ACC112 (cell line): Measurements from ENCODE around the gene ST13.
"Not testable (repeated sequence)": the region's sequence is repeated elsewhere in the genome, so short reads cannot be mapped to it uniquely, and the experiment has no call there.

Experiments
- H2AFZ ChIP-seq: fragments of 200-600 bp; sonication (generic); one replicate; pipeline ENCODE4 v1.6.0; 2017; ENCODE audit warnings: antibody characterized with exemption, low read length; ENCODE audit not compliant: unreplicated experiment
- H3K27ac ChIP-seq: fragments of 200-600 bp; sonication (generic); 2 replicates; pipeline ENCODE4 v1.5.1; 2014; ENCODE audit warnings: low read depth, mild to moderate bottlenecking, antibody characterized with exemption, low read length, moderate library complexity
- H3K27me3 ChIP-seq: fragments of 200-600 bp; sonication (generic); 2 replicates; pipeline ENCODE4 v1.6.1; 2014; ENCODE audit warnings: mild to moderate bottlenecking, antibody characterized with exemption, low read length, moderate library complexity, mixed read lengths; ENCODE audit not compliant: insufficient read depth
- H3K36me3 ChIP-seq: fragments of 200-600 bp; sonication (generic); 2 replicates; pipeline ENCODE4 v1.6.1; 2016; ENCODE audit warnings: mild to moderate bottlenecking, antibody characterized with exemption, low read length, moderate library complexity, mixed read lengths; ENCODE audit not compliant: insufficient read depth
- H3K4me1 ChIP-seq: fragments of 200-600 bp; sonication (generic); one replicate; pipeline ENCODE4 v1.6.1; 2016; ENCODE audit warnings: low read length, mixed read lengths; ENCODE audit not compliant: insufficient read depth, unreplicated experiment, control insufficient read depth
- H3K4me3 ChIP-seq: fragments of 200-600 bp; sonication (generic); 2 replicates; pipeline ENCODE4 v1.5.1; 2014; ENCODE audit warnings: mild to moderate bottlenecking, low read depth, low read length
- H3K79me2 ChIP-seq: fragments of 200-600 bp; sonication (generic); one replicate; pipeline ENCODE4 v1.6.0; 2016; ENCODE audit warnings: low read length; ENCODE audit not compliant: control insufficient read depth, unreplicated experiment, insufficient read depth

ST13 gene

GRCh38 chr22:40844951-40845350, 11.5 kb downstream of the ST13 start:
- no peak overlapping the region for H3K4me3 ChIP-seq
- no peak overlapping the region for H2AFZ ChIP-seq
- H3K27ac ChIP-seq: no peak overlapping the region
- H3K36me3 ChIP-seq: peaks cover 17% of the 10 kb centered on the region
- peaks cover 7% of the 10 kb centered on the region for H3K4me1 ChIP-seq
- no peaks in the 10 kb centered on the region for H3K27me3 ChIP-seq
- H3K79me2 ChIP-seq: peaks cover 28% of the 10 kb centered on the region

DNA sequence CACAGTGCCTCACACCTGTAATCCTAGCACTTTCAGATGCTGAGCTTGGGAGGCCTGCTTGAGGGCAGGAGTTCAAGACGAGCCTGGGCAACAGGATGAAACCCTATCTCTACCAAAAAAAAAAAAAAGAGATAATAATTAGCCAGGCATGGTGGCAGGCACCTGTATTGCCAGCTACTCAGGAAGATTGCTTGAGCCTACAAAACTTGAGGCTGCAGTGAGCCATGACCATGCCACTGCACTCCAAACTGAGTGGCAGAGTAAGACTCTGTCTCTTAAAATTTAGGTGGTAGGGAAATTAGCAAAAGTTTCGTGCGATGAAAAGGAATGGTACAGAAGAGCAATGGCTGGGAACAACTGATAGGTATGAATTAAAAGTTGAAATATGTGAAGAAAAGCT, 18.0 kb downstream of the ST13 start:
- Histone ChIP-seq H3K36me3 (peaks cover 7% of the 10 kb centered on the region), H3K4me1 (peaks cover 7% of the 10 kb centered on the region), H3K27ac (no peak overlapping the region), H3K79me2 (peaks cover 28% of the 10 kb centered on the region), H2AFZ (no peak overlapping the region), H3K4me3 (no peak overlapping the region), H3K27me3 (no peaks in the 10 kb centered on the region)

GRCh38 chr22:40834619-40835018, 21.8 kb downstream of the ST13 start:
- Histone ChIP-seq H3K79me2 (peaks cover 12% of the 10 kb centered on the region), H3K4me1 (no peaks in the 10 kb centered on the region), H2AFZ (no peak overlapping the region), H3K4me3 (no peak overlapping the region), H3K36me3 (peaks cover 14% of the 10 kb centered on the region), H3K27me3 (no peaks in the 10 kb centered on the region), H3K27ac (no peak overlapping the region)

DNA sequence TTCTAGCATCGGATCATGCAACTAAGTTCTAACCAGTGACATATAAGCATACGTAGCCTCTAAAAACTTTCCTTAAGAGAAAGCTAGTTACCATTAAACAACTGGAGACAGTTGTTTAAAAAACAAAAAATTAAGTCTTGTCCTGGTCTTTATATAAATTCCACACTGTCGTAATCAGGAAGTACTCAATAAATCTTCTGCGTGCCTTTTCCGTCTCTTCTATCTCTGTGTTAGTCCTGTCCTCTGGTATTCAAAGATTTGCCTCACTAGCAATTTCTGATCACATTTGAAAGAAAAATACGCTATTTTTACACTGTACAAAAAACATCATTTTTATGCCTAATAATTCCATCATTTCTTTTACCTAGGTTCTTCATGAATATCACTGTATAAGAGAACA, 27.3 kb downstream of the ST13 start:
- no peak overlapping the region for H3K27ac ChIP-seq
- no peaks in the 10 kb centered on the region for H3K27me3 ChIP-seq
- H3K36me3 ChIP-seq: peaks cover 16% of the 10 kb centered on the region
- H3K4me3 ChIP-seq: no peak overlapping the region
- no peaks in the 10 kb centered on the region for H3K4me1 ChIP-seq
- H3K79me2 ChIP-seq: peaks cover 4% of the 10 kb centered on the region
- H2AFZ ChIP-seq: no peak overlapping the region

DNA sequence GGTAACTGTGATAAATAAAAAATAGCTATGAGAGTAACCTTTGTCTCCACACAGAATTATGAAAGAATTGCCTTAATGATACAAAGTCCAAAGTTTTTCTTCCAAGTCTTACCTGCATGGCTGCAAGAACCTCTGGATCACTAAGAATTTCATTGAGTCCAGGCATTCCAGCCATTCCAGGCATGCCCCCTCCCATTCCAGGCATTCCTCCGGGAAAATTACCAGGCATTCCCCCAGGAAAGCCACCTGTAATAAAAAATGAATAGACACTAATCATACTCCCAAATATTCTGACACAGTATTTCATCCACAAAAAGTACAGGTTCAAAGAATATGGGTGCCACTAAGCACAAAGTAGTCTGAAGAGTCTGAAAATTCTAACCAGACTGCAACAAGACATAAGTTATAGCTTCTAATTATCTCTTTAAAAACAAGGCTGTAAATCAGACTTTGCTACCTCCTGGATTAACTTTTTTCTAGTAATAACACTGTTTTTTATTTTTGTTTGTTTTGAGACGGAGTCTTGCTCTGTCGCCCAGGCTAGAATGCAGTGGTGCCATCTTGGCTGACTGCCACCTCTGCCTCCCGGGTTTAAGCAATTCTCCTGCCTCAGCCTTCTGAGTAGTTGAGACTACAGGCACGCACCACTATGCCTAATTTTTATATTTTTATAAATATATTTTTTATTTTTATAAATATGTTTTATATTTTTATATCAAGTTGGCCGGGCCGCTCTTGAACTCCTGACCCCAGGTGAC, 29.3 kb downstream of the ST13 start:
- Histone ChIP-seq H3K36me3 (peaks cover 16% of the 10 kb centered on the region), H3K27ac (no peak overlapping the region), H2AFZ (no peak overlapping the region), H3K4me1 (no peaks in the 10 kb centered on the region), H3K4me3 (no peak overlapping the region), H3K27me3 (no peaks in the 10 kb centered on the region), H3K79me2 (peaks cover 2% of the 10 kb centered on the region)

DNA sequence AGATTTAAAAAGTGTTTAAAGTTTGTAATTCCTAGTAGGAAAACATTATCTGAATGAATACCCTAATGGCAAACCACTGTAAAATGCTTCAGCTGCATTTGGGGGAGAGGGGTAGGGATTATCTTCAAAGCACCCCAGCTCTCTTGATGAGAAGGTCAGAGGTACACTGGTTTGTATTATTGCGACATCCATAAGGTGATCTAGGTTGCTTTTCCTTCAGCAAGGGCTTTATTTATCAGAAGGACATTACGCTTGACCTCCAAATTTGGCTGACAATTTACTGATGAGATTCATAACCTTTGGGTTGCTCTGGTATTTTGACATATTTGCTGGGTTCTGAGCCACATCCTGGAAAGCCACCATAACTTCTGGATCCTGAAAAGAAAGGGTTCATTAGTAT, 30.1 kb downstream of the ST13 start:
- not testable (repeated sequence) for H3K4me3 ChIP-seq, H3K4me1 ChIP-seq, H3K79me2 ChIP-seq, H3K27ac ChIP-seq, H3K27me3 ChIP-seq, H2AFZ ChIP-seq
- peaks cover 16% of the 10 kb centered on the region for H3K36me3 ChIP-seq

DNA sequence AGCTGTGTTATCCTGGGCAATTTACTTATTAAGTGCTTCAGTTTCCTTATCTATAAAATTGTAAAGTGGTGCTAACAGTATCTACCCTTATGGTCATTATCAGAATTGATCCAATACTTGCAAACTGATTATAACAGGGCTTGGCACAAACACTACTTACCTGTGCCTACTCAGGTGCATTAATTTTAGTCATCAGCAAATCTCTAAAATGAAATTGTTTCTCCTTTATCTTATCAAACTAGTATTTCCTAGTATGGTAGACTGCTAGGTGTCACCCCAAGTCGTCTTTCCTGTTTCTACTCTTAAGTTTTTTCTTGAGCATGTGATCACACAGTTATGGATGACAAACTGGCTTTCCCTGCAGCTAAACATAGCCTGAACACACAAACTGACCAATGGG, 33.0 kb downstream of the ST13 start:
- no peaks in the 10 kb centered on the region; the same call in 1 of the 2 replicates for H3K36me3 ChIP-seq
- H3K27ac ChIP-seq: no peak overlapping the region

GRCh38 chr22:40819599-40820140, 36.8 kb downstream of the ST13 start:
- Histone ChIP-seq H3K27me3 (no peaks in the 10 kb centered on the region), H2AFZ (peak overlapping the region; percentile 94), H3K4me3 (peak overlapping the region; percentile 100), H3K79me2 (peaks cover 34% of the 10 kb centered on the region), H3K27ac (peak overlapping the region; percentile 62), H3K36me3 (no peaks in the 10 kb centered on the region; the same call in 1 of the 2 replicates), H3K4me1 (peaks cover 14% of the 10 kb centered on the region)

More for the DNA sequence above, 33.0 kb downstream of the ST13 start:
- peaks cover 7% of the 10 kb centered on the region for H3K79me2 ChIP-seq
- no peaks in the 10 kb centered on the region for H3K27me3 ChIP-seq
- H2AFZ ChIP-seq: no peak overlapping the region
- peaks cover 5% of the 10 kb centered on the region for H3K4me1 ChIP-seq
- H3K4me3 ChIP-seq: no peak overlapping the region

DNA sequence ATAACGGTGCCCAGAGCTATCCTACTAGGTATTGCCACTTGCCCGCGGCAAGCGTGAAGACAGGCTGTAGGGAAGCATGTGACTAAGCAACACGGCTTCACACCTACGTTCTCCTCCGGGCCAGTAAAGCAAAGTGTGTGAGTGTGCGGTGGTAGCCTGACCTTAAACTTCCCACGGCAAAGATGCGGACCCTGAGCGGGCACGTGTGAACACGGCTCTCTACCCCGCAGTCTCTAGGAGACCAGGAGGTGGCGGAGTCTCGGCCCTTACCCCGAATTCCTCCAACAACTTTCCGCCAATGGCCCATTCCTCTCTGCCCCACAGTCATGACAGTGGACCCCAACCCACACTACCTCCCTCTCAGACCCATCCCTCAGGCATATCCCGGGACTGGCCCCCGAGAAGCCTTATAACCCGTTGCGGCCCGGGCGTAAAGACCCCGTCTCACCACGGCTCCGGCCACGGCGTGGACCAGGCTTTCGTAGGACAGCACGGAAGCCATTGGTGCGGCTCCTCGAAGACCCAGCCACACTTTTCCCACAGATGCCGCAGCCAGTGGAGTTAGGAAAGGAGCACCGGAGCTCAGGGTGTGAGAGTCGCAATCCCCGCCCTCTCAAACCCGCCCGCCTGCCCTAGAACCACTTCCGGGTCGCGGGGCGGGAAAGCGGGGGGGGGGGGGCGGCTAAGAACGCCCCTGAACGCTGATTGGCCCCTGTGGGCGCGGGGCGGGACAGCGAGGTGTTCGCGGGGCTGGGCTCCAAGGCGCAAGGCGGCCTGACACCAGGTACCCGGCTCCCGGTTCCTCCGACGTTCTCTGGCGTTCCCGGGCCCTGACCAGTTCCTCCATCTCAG, 37.5 kb downstream of the ST13 start, which contains the start of gene SLC25A17:
SLC25A17 (minus strand) TSS at position 600 of the 852 bp plus-strand sequence; CDS start at position 502, 98 bp downstream.
- no peaks in the 10 kb centered on the region for H3K27me3 ChIP-seq
- H3K79me2 ChIP-seq: peaks cover 37% of the 10 kb centered on the region
- H3K36me3 ChIP-seq: no peaks in the 10 kb centered on the region; the same call in 1 of the 2 replicates
- peak within 1 kb of the TSS; percentile 100 for H3K4me3 ChIP-seq
- peak within 1 kb of the TSS; percentile 65 for H3K27ac ChIP-seq
- peaks cover 14% of the 10 kb centered on the region for H3K4me1 ChIP-seq
- H2AFZ ChIP-seq: peak within 1 kb of the TSS; percentile 94

GRCh38 chr22:40818192-40818746, 38.2 kb downstream of the ST13 start:
- Histone ChIP-seq H3K27ac (no peak overlapping the region), H3K27me3 (no peaks in the 10 kb centered on the region), H3K4me1 (peaks cover 14% of the 10 kb centered on the region), H3K36me3 (no peaks in the 10 kb centered on the region; the same call in 1 of the 2 replicates), H3K4me3 (peak overlapping the region; percentile 100), H2AFZ (peak overlapping the region; percentile 91), H3K79me2 (peaks cover 40% of the 10 kb centered on the region)
